Activated CD4-positive, alpha-beta T cell treated with anti-CD3 and anti-CD28 coated beads, Interleukin-2, amount 10 ng/mL, durations not matched to agents 24 days and 14 days (primary cell): ENCODE data around the gene ELF4. TPM values are rescaled to one million over a fixed set of nuclear protein-coding genes. Genes with fewer than 3 reads are reported as not detected.

Source experiments
- DNase-seq: peaks from one replicate; pipeline ENCODE4 v3.0.0; 2022
- H3K27ac Mint-ChIP-seq: one replicate; pipeline ENCODE4 v1.8.0; 2022; ENCODE audit warnings: mild to moderate bottlenecking, mixed read lengths
- H3K27me3 Mint-ChIP-seq: one replicate; pipeline ENCODE4 v1.8.0; 2022; ENCODE audit warnings: mixed read lengths
- H3K36me3 Mint-ChIP-seq: one replicate; pipeline ENCODE4 v1.8.0; 2022; ENCODE audit warnings: low read depth, mild to moderate bottlenecking, mixed read lengths
- H3K4me1 Mint-ChIP-seq: one replicate; pipeline ENCODE4 v1.8.0; 2021; ENCODE audit warnings: mixed read lengths
- H3K4me3 Mint-ChIP-seq: one replicate; pipeline ENCODE4 v1.8.0; 2022; ENCODE audit warnings: mild to moderate bottlenecking, moderate library complexity, mixed read lengths
- H3K9me3 Mint-ChIP-seq: one replicate; pipeline ENCODE4 v1.8.0; 2021; ENCODE audit warnings: mixed read lengths
- intact Hi-C: fragments of 100-400 bp; cut with micrococcal nuclease; formaldehyde crosslinking; loops from one replicate; pipeline ENCODE4 v1.15.1; 2023
- total RNA-seq: library from RNA; stranded (reverse); gene quantifications from 2 replicates; pipeline ENCODE4 v1.2.3, GENCODE V29; 2022

ELF4 gene
- total RNA-seq: 27.4 and 29.5 TPM in 2 replicates

- Mint-ChIP-seq H3K9me3 (no peaks in the 10 kb centered on the region), H3K27me3 (no peaks in the 10 kb centered on the region), H3K4me3 (peak within 1 kb of the TSS; percentile 93), H3K36me3 (peaks cover 4% of the 10 kb centered on the region), H3K4me1 (peaks cover 30% of the 10 kb centered on the region), H3K27ac (peak within 1 kb of the TSS; percentile 92)
- peak; percentile 84 for DNase-seq
- intact Hi-C loops: no loop called here
Observed at GRCh38 chrX:130110379-130111219, at the start of gene ELF4. TSS of gene ELF4 (minus strand) at chrX:130110497. CDS start at chrX:130081330, 29,167 bp downstream.

DNA sequence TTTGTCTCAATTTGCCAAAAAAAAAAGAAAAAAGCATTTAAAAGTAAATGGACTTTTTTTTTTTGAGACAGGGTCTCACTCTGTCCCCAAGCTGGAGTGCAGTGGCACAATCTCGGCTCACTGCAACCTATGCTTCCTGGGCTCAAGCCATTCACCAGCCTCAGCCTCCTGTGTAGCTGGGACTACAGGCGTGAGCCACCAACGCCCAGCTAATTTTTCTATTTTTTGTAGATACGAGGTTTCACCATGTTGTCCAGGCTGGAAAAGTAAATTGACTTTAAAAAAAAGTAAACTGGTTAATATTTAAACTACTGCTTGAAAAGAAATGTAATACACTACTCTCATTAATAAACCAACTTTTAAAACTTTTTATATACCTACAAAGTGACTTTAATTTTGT is 49.5 kb upstream of the ELF4 start:
- intact Hi-C loops: no loop called here
- H3K4me1 Mint-ChIP-seq: peaks cover 14% of the 10 kb centered on the region
- no peak overlapping the region for H3K27ac Mint-ChIP-seq
- peaks cover 4% of the 10 kb centered on the region for H3K36me3 Mint-ChIP-seq
- H3K4me3 Mint-ChIP-seq: no peak overlapping the region
- H3K9me3 Mint-ChIP-seq: no peaks in the 10 kb centered on the region
- H3K27me3 Mint-ChIP-seq: no peaks in the 10 kb centered on the region
- DNase-seq: no peak

DNA sequence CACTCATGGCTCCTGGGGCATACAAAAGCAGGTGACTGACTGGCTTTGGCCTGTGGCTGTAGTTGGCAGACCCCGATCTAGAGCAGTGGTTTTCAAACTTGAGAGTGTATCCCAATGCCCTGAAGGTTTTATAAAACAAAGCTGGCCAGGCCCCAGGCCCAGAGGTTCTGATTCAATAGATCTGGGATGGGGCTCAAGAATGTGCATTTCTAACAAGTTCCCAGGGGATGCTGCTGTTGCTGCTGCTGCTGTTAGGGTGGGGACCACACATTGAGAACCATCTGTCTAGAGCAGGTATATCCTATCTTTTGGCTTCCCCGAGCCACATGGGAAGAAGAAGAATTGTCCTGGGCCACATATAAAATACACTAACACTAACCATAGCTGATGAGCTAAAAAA is 48.0 kb upstream of the ELF4 start:
- no peaks in the 10 kb centered on the region for H3K9me3 Mint-ChIP-seq
- H3K36me3 Mint-ChIP-seq: peaks cover 8% of the 10 kb centered on the region
- H3K27ac Mint-ChIP-seq: no peak overlapping the region
- intact Hi-C loops: no loop called here
- no peak overlapping the region for H3K4me3 Mint-ChIP-seq
- H3K27me3 Mint-ChIP-seq: no peaks in the 10 kb centered on the region
- peaks cover 12% of the 10 kb centered on the region for H3K4me1 Mint-ChIP-seq
- DNase-seq: no peak

GRCh38 chrX:130155564-130155963 is 45.3 kb upstream of the ELF4 start:
- H3K27me3 Mint-ChIP-seq: no peaks in the 10 kb centered on the region
- no peak overlapping the region for H3K27ac Mint-ChIP-seq
- DNase-seq: no peak
- no peaks in the 10 kb centered on the region for H3K9me3 Mint-ChIP-seq
- H3K36me3 Mint-ChIP-seq: peaks cover 11% of the 10 kb centered on the region
- no peak overlapping the region for H3K4me3 Mint-ChIP-seq
- H3K4me1 Mint-ChIP-seq: peaks cover 6% of the 10 kb centered on the region
- intact Hi-C loops: no loop called here

GRCh38 chrX:130147631-130148030 is 37.3 kb upstream of the ELF4 start:
- Mint-ChIP-seq H3K4me3 (no peak overlapping the region), H3K9me3 (no peaks in the 10 kb centered on the region), H3K27ac (no peak overlapping the region), H3K36me3 (peaks cover 30% of the 10 kb centered on the region), H3K4me1 (no peaks in the 10 kb centered on the region), H3K27me3 (no peaks in the 10 kb centered on the region)
- intact Hi-C loops: no loop called here
- no peak for DNase-seq

GRCh38 chrX:130145123-130145522 is 34.8 kb upstream of the ELF4 start:
- Mint-ChIP-seq H3K27ac (no peak overlapping the region), H3K27me3 (no peaks in the 10 kb centered on the region), H3K4me3 (no peak overlapping the region), H3K4me1 (peaks cover 2% of the 10 kb centered on the region), H3K9me3 (no peaks in the 10 kb centered on the region), H3K36me3 (peaks cover 38% of the 10 kb centered on the region)
- intact Hi-C loops: no loop called here
- DNase-seq: no peak

DNA sequence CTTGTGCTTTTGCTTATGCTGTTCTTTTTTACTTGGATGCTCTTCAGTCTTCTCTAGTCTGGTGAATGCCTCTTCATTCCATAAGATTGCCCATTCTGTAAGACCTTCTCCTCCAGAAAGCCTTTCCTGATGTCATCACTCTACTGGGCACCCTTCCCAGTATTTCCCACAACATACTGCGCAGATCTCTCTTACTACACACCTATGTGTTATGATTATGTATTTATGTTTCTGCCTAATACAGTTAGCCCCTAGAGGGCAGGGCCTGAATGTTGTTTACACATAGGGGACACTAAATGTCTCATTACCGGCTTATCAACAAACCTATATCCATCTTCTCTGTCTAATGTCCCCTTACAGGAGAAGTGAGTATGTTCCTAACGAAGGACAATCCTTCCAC is 34.2 kb upstream of the ELF4 start:
- H3K4me3 Mint-ChIP-seq: no peak overlapping the region
- no peak overlapping the region for H3K27ac Mint-ChIP-seq
- intact Hi-C loops: no loop called here
- H3K27me3 Mint-ChIP-seq: no peaks in the 10 kb centered on the region
- H3K36me3 Mint-ChIP-seq: peaks cover 40% of the 10 kb centered on the region
- H3K9me3 Mint-ChIP-seq: no peaks in the 10 kb centered on the region
- no peak for DNase-seq
- peaks cover 5% of the 10 kb centered on the region for H3K4me1 Mint-ChIP-seq

GRCh38 chrX:130139474-130140201 is 29.3 kb upstream of the ELF4 start:
- intact Hi-C loops: no loop called here
- no peak overlapping the region for H3K27ac Mint-ChIP-seq
- H3K36me3 Mint-ChIP-seq: peaks cover 38% of the 10 kb centered on the region
- H3K4me3 Mint-ChIP-seq: no peak overlapping the region
- no peak for DNase-seq
- no peaks in the 10 kb centered on the region for H3K27me3 Mint-ChIP-seq
- H3K9me3 Mint-ChIP-seq: no peaks in the 10 kb centered on the region
- peaks cover 5% of the 10 kb centered on the region for H3K4me1 Mint-ChIP-seq

DNA sequence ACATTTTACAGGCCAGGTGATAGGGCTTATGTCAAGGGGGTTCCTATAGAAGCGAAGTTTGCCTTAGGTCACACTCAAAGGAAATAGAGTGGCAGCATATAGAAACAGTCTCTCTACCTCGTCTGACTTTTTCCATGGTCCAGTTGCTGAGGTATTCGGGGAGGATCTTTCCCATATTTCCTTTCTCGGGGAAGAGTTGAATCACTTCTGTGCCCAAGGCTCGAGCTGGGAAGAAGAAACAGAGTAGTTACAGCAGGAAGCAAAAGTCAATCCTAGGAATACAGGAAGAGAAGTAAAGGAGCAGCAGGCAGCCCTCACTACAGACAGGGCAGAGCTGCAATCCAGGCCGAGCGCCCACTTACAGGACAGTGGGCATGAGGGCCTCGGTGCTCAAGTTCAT is 26.7 kb upstream of the ELF4 start:
- Mint-ChIP-seq H3K9me3 (no peaks in the 10 kb centered on the region), H3K4me3 (no peak overlapping the region), H3K36me3 (peaks cover 28% of the 10 kb centered on the region), H3K4me1 (peaks cover 5% of the 10 kb centered on the region), H3K27me3 (no peaks in the 10 kb centered on the region), H3K27ac (no peak overlapping the region)
- no peak for DNase-seq
- intact Hi-C loops: no loop called here

DNA sequence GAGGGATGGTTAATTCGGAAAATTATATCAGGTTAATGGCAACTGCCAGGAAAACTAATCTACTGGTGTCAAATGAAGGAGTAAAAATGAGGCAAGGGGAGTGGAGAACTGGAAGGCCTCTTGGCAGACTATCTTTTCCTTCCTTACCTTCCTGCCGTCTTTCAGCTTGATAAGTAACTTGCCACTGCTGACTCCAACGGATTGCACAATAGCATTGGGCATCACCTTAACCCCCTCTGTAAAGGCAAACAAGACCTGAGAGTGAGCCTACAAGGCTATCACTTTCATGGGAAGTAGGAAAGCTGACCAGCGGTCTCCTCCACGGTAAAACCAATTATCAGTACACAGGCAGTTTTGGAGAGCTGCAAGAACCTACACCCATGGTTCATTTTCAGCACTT is 26.2 kb upstream of the ELF4 start:
- Mint-ChIP-seq H3K4me3 (no peak overlapping the region), H3K36me3 (peaks cover 23% of the 10 kb centered on the region), H3K27me3 (no peaks in the 10 kb centered on the region), H3K4me1 (peaks cover 2% of the 10 kb centered on the region), H3K9me3 (no peaks in the 10 kb centered on the region), H3K27ac (no peak overlapping the region)
- intact Hi-C loops: no loop called here
- DNase-seq: no peak

DNA sequence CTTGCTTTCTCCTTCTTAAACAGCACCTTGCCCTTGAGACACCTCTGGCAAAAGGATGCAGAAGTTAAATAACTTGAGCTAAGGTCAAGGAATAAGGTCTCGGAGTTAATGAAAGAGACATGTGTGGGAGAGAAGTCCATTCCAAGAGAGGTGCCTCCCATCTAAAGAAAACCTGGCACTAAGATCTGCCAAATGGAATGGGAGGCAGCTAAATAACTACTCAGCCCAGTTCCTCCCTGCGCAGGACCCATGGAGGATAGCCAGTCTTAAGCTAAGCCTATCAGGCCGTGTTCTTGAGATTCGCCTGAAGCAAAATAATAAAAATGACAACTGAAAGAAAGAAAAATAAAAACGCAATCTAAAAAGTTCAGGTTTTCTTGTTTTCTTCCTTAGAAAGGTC is 20.7 kb upstream of the ELF4 start:
- H3K36me3 Mint-ChIP-seq: peaks cover 22% of the 10 kb centered on the region
- DNase-seq: no peak
- H3K27ac Mint-ChIP-seq: no peak overlapping the region
- H3K27me3 Mint-ChIP-seq: no peaks in the 10 kb centered on the region
- H3K4me1 Mint-ChIP-seq: no peaks in the 10 kb centered on the region
- intact Hi-C loops: no loop called here
- H3K9me3 Mint-ChIP-seq: no peaks in the 10 kb centered on the region
- H3K4me3 Mint-ChIP-seq: no peak overlapping the region

DNA sequence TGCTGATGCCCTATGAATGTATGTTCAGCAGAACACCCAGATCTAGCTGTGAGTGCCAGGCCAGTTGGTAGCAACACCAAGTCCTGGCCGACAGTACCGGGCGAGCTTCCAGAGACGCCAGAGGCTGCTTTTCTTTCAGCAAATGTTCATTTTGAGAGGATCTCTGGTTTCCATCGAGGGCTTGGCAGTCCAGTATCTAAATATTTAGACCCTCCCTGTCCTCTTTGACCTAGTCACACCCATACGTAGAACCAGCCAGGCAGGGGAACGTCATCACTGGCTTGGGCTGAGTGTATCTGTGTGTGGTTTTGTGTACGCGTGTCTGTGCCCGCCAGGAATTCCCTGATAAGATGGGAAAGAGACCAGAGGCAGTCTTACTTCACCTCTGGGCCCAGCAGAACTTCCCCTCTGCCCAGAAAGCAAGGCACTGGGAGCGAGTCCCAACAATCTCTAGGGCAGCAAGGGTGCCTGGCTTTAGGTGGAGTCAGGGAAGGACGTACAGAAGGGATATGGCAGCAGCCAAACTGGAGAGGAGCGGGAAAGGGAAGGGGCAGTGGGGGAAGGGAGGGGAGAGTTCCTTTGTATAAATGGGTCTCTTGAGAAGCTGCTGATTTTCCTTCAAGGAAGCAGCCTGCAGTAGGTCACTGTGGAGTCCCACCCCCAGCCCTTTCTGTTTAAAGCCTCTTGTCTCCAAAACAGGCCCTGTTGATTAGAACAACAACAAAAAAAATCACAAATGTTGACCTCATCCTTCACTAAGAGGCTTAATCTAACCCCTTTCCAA is 15.0 kb upstream of the ELF4 start:
- Mint-ChIP-seq H3K4me1 (peaks cover under 1% of the 10 kb centered on the region), H3K36me3 (peaks cover 20% of the 10 kb centered on the region), H3K9me3 (no peaks in the 10 kb centered on the region), H3K4me3 (no peak overlapping the region), H3K27ac (no peak overlapping the region), H3K27me3 (no peaks in the 10 kb centered on the region)
- intact Hi-C loops: no loop called here
- DNase-seq: no peak

DNA sequence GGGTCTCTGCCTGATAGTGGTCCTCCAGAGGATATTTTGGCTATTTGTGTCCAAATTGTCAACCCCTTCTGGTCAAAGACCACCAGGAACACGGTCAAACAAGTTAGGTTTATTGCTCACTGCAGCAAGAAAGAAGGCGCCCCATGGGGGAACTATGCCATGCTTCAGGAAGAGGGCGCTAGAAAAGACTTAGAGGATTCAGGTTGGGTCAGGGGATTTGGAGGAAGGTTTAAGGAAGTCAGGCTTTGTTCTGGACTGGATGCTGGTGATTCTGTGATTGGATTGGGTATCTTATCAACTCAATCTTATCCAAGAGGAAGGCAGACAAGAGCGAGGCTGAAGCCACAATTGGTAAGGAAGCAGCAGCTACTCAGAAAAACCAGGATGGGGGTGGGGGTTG is 14.3 kb upstream of the ELF4 start:
- Mint-ChIP-seq H3K4me3 (no peak overlapping the region), H3K9me3 (no peaks in the 10 kb centered on the region), H3K27ac (no peak overlapping the region), H3K4me1 (peaks cover 5% of the 10 kb centered on the region), H3K36me3 (peaks cover 19% of the 10 kb centered on the region), H3K27me3 (no peaks in the 10 kb centered on the region)
- no peak for DNase-seq
- intact Hi-C loops: loop anchor here (5.0 kb wide), 1 partner anchor 43 kb away; the partner anchor contains the start of gene AIFM1

DNA sequence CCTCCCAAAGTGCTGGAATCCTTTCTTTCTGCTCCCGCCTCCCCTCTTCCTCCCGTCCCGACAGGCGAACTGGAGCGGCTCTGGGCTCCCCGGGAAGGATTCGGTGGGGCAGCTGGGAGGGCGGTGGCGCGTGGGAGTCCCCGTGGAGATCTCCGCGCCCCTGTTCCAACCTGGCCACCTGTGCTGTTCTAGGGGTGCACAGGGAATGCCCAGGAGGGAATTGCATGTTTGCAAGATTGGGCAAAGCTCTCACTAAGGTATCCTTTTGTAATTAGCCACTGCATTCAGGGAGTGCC is 11.2 kb upstream of the ELF4 start:
- H3K4me3 Mint-ChIP-seq: no peak overlapping the region
- intact Hi-C loops: loop anchor here (5.0 kb wide), 1 partner anchor 46 kb away; the partner anchor contains the start of gene AIFM1
- H3K27ac Mint-ChIP-seq: no peak overlapping the region
- H3K27me3 Mint-ChIP-seq: no peaks in the 10 kb centered on the region
- H3K36me3 Mint-ChIP-seq: peaks cover 8% of the 10 kb centered on the region
- H3K9me3 Mint-ChIP-seq: no peaks in the 10 kb centered on the region
- DNase-seq: no peak
- peaks cover 17% of the 10 kb centered on the region for H3K4me1 Mint-ChIP-seq
